HG03095 (cell line): ENCODE data around the gene TMEM87B.
"Not testable (repeated sequence)": the region's sequence is repeated elsewhere in the genome, so short reads cannot be mapped to it uniquely, and the experiment has no call there.

ENCODE experiments used
- ATAC-seq: cut with Tn5 transposase; IDR thresholded peaks from one replicate; pipeline ENCODE4 v1.9.1; 2021; ENCODE audit warnings: moderate library complexity; ENCODE audit not compliant: unreplicated experiment

Gene TMEM87B

DNA sequence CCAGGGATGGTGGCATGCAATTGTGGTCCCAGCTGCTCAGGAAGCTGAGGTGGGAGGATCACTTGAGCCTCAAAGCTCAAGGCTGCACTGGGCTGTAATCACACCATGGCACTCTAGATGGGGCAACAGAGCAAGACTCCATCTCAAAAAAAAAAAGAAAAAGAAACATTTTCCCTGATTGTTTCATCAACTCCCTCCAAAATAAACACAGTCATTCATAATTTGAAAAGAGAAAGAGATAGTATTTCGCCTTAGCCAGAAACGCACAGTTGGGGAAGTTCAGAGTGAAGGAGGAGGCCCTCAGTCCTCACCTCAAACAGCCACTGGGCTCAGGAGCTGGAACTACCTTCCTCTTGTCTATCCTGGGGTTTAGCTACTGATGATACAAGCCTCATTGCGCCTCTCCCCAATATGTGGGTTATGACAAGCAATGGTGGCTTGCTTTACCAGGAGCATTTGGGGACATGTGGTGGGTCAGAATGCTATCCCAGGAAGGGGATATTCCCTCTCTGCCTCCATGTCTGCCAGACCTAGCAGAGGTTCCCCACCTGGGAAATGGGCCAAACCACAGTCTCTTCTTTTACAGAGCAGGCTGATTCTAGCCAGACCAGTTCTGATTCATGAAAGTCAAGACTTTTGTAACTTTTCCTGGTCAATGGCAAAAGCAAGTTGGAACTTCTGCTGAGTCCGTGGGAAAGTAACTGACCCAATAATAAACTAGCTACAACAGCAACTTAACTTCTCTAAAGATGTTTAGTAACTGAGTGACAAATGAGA, 22.2 kb upstream of the TMEM87B start:
- no peak for ATAC-seq

DNA sequence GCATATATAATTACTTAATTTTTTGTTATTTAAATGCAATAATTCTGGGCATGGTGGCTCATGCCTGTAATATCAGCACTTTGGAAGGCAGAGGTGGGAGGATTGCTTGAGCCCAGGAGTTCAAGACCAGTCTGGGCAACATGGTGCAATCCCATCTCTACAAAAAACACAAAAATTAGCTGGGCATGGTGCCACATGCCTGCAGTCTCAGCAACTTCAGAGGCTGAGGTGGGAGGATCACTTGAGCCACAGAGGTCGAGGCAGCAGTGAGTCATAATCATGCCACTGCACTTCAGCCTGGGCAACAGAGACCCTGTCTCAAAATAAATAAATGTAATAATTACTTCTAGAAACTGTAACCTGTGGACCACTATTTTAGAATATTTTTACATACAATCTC, 21.5 kb upstream of the TMEM87B start:
- ATAC-seq: no peak

DNA sequence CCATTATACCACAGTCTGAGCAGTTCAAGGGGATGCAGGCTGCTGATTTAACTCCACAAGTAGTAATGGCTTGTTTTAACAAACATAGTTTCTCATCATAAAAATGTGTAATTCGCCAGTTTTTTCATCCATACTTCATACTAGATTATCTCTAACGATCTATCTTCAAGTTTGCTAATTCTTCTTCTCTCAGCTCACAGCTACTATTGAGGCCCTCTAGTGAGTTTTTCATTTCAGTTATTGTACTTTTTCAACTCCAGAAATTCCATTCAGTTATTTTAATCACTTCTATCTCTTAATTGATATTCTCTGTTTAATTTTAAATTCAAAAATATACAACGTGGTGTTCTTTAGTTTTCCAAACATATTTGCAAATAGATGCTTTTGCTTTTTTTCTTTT, 20.1 kb upstream of the TMEM87B start:
- no peak for ATAC-seq

DNA sequence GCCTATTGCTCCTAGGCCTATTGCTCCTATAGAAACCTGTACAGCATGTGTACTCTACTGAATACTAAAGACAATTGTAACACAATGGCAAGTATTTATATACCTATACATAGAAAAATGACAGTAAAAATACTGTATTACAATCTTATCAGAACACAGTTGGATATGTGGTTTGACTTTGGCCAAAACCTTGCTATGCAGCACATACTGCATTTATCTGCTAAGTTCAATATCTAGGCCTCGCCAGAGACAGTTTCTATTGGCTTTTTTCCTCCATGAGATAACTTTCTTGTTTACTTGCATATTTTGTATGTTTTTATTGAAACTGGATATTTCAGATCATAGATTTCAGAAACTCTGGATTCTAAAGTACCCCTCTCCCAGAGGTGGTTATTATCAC, 19.3 kb upstream of the TMEM87B start:
- no peak for ATAC-seq

- not testable (repeated sequence) for ATAC-seq
Measured at GRCh38 chr2:112039556-112039955, 15.5 kb upstream of the TMEM87B start.

- ATAC-seq: not testable (repeated sequence)
Measured at GRCh38 chr2:112040066-112040465, 15.0 kb upstream of the TMEM87B start.

GRCh38 chr2:112041460-112041859, 13.6 kb upstream of the TMEM87B start:
- ATAC-seq: not testable (repeated sequence)

DNA sequence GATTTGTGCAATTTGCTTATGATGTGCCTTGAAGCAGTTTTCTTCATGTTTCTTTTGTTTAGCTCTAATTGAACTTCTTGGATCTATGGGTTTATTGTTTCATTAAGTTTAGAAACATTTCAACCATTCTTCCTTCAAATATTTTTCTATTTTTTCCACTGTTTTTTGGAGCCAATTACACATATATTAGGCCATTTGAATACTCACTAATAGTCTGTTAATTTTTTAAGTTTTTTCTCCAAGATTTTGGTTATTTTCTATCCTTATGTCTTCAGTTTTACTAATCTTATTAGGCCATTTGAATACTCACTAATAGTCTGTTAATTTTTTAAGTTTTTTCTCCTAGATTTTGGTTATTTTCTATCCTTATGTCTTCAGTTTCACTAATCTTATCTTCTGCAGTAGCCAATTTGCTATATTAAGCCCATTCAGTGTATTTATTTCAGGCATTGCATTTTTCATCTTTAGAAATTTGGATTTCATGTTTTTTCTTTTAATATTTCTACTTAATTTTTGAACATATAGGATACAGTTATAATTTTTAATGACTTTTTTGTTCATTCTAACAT, 9.5 kb upstream of the TMEM87B start:
- no peak for ATAC-seq

GRCh38 chr2:112046231-112046630, 8.8 kb upstream of the TMEM87B start:
- ATAC-seq: no peak

- no peak for ATAC-seq
Measured at GRCh38 chr2:112047537-112048235, 7.4 kb upstream of the TMEM87B start.

GRCh38 chr2:112048236-112048592, 6.9 kb upstream of the TMEM87B start:
- ATAC-seq: no peak

DNA sequence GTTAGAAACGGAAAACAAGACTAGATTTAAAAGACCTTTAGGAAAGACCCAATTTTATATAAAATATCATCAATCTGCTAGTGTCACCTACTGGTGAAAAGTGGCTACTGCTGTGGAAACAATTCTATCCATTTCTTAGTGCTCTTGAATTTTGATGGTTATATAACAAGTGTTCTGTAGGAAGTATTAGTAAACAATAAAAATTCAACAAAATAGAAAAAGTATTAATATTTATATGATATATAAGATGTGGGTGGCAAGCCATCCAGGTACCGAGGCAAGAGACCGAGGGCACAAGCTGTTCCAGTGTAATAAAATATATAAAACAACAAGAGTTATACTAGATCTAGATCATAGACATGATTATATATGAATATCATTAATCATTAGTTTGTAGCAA, 6.2 kb upstream of the TMEM87B start:
- ATAC-seq: no peak

- no peak for ATAC-seq
Measured at GRCh38 chr2:112050316-112050715, 4.8 kb upstream of the TMEM87B start.

DNA sequence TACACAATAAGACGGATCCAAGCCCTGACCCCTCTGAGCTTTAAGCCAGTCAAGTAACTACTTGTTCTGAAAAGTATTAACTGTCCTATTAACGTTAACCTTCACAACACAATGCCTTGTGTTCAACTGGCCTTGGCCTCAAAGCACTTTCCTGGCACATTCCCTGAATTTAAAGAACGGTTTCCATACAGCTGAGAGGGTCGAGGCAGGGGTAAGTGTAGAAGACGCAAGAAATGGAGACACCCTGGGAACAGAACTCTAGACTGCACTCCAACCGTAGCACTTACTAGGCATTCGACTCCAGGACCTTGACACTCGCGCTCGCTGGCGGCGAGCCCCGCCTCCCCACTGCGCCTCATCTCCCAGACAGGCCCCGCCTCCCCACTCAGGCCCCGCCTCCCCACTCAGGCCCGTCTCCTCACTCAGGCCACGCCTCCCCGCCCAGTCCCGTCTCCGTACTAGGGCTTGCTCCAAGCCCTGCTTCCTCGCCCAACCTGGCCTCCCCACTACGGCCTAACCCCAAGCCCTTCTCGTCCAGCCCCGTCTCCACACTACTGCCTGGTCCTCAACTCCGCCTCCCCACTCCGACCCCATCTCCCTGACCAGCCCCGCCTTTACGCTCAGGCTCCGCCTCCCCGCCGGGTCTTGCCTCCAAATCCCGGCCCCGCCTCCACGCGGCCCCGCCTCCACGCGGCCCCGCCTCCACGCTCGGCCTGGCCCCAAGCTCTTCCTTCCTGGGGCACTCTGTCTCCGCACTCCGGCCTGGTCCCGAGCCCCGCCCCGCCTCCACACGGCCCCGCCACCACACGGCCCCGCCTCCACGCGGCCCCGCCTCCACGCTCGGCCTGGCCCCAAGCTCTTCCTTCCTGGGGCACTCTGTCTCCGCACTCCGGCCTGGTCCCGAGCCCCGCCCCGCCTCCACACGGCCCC, 887 bp upstream of the TMEM87B start:
- peak; percentile 55 for ATAC-seq

DNA sequence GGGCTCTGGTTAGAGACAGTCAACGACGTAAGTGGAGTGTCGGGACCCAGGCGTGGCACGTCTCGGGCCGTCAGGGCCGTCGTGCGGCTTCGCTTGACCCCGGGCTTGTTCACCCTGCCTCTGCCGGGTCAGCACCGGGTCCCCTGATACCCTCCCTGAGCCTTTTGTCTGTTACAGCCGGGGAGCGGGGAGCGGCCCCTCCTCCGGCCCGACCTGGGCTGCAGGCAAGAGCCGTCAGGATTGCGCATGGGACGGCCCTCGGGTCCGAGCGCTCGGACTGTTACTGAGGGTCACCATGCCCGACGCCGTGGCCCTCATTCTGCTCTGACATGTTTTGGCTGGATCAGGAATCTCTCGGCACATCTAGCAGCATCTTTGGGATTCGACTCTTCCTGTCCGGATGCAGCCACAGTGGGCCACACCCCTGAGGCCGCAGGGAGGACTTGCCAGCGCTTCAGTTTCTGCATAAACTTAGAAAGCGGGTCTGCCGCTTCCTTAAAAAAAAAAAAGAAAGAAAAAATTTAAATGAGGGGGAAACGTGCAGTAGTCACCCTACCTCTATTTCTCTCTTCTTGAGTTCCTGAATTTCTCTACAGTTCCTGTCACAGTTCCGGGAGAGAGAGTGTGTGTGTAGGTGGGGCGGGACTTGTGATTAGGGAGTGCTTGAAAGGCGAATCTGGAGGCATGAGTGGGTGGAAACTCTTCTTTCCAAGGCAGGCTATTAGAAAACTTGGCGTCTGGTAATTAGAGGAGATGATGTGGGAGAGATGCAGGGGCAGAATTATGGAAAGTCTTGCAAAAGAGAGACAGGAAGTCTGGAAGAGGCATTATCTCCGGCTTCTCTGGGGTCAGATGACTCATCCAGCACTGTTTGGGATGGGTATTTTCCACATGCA, 909 bp downstream of the TMEM87B start:
- no peak for ATAC-seq

GRCh38 chr2:112056626-112056987, 1.5 kb downstream of the TMEM87B start:
- no peak for ATAC-seq

- ATAC-seq: no peak
Measured at GRCh38 chr2:112059671-112060070, 4.6 kb downstream of the TMEM87B start.

DNA sequence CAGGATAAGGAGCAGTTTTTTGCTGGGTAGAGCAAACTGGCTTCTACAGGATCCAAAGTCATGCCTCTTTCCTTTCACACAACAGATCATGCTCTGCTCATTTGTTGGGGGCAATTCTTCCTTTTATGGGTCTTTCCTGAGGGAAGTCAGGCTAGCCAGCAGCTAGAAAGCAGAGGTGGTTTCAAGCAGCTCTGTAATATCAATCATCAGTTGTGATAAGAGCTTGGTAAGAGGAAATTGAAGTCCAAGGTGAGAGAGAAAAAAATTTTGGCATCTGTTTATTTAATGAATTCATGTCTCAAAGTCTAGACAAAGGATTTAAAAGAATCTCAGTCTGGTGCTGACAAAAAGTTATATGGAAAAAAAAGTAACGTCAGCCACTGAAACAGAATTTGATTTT, 6.2 kb downstream of the TMEM87B start:
- no peak for ATAC-seq

- ATAC-seq: no peak
Measured at GRCh38 chr2:112061840-112062239, 6.8 kb downstream of the TMEM87B start.

DNA sequence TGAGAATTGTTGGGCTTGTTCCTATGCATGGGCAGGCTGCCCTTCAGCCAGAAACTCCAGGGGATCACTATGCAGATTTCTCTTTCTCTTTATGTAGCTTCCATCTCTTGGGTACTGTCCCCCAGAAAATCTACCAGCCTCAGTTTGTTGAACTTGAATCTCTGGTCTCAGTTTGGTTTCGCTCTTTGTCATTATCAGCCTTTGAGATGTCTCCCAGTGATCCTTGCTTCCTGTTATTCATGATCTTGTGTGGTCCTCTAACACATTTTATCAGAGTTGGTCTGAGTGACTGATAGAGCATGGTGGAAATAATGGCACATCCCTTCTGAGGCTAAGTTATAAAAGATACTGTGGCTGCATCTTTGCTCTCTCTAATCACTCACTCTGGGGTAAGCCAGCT, 7.8 kb downstream of the TMEM87B start:
- no peak for ATAC-seq
